T follicular helper cell (primary cell): Measurements from ENCODE around the gene SSTR3.

Source experiments
- DNase-seq: peaks from one replicate; pipeline ENCODE4 v3.0.0-alpha.2; 2020; ENCODE audit warnings: low read depth

The SSTR3 gene

GRCh38 chr22:37229012-37229804 is 16.9 kb upstream of the SSTR3 start:
- no peak for DNase-seq

DNA sequence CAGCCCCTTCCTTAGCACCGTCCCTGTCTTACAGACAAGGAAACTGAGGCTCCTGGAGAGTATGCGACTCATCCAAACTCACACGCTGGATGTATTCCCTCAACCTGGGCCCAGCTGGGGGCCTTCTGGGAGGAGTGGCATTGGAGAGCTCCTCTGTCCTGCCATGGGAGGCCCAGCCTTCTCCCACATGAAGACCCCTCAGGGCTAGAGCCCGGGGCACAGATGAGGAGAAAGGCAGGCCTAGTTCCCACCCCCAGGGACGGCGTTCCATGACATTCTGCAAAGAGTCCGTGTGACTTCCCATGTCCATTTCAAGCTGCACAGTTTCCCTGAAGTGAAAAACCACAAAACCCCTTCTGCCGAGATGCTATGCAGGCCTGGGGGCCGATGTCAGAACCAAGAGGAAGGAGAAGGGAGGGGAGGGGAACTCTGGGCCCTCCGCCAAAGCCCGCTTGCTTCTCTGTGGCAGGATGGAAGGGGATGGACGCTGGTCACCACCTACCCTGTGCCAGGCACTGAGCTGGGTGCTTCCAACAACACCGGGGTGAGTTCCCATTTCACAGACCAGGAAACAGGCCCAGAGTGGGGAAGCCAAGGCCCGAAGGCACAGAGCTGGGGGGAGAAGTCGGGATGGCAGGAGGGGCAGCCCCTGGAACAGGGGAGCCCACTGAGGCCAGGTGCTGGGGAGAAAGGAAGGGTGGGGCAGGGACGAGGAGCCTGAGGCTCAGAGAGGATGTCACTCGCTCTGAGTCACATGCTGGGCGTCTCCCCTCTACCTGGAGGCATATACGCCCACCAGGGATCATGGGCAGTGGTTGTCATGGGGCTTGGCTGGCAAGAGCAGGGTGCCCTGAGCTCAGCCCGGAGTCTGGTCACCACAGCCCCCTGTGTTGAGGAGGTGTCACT is 16.1 kb upstream of the SSTR3 start:
- no peak for DNase-seq

DNA sequence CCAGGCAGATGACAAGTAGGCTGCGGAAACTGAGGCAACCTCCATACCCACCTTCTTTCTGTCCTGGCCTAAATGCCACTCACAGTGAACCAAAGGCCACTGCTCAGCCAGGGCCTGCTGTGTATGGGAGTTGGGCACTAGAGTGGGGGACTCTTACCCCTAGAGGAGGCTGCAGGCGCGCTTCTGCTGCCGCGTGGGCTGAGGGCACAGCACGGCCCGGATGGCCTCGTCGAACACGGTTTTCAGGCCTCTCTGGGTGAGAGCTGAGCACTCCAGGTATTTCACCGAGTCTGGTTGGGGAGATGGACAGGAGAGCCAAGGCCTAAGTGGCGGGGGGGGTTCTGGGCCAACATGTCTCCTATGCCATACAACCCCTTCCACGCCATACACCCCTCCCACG is 14.2 kb upstream of the SSTR3 start:
- DNase-seq = no peak

DNA sequence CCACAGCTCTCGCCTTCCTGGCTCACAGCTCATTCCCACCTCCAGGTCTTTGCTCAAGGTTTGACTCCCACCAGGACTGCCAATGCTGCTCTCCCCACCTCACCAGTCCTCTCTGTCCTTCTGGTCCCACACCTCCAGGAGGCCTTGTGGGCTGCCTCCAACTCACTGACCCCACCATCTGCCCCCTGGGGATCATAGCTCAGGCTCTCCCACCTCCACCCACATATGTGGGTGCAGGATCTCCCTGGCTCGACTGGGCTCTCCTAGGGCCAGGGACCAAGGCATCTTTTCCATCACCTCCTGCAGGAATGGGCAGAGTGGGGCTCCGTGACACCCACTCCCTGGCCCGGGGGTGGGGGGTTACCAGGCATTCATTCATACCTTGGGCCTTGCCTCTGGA is 13.8 kb upstream of the SSTR3 start:
- no peak for DNase-seq

DNA sequence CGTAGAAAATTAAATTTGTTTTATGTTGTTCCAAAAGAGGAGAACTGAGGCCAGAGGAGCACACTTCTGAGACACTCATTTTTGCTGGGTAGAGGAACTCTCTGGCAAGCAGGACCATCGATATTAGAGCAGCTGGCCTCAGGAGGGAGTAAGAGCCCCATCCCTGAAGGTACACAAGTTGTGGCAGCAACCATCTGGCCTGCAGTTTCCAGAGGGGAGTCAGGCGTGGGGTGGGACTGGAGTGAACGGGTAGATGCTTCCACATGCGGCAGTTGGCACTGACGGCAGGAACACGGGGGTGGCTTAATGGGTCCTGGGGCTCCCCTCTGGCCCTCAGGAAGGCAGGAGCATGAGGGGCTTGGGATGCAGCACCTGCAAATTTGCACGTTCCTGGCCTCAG is 13.2 kb upstream of the SSTR3 start:
- no peak for DNase-seq

- no peak for DNase-seq
Measured at GRCh38 chr22:37224757-37225420, 12.6 kb upstream of the SSTR3 start.

- DNase-seq = no peak
Measured at GRCh38 chr22:37223965-37224551, 11.8 kb upstream of the SSTR3 start.

DNA sequence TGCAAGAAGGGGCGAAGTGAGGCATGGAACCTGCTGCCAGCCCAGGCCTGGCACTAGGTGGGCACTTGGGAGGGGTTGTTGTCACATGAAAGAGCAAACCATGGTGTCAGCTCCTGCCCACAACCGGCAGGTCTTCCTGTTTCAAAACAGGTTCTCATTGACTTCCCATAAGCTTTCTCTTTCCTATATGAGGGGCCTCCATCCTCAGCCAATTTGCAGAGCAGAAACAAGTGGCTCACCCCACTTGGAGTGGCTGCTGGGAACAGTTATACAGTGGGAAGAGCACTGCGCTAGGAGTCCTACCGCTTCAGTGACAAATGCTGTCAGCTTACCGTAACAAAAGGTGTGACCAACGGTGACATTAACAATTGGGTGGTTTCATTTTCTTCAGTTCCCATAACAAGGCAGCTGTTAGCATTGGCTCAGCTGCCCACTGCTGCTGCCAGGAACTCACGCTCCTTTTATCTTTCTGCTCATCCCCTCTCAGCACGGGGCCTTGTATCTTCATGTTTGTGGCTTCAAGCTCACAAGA is 10.2 kb upstream of the SSTR3 start:
- no peak for DNase-seq

DNA sequence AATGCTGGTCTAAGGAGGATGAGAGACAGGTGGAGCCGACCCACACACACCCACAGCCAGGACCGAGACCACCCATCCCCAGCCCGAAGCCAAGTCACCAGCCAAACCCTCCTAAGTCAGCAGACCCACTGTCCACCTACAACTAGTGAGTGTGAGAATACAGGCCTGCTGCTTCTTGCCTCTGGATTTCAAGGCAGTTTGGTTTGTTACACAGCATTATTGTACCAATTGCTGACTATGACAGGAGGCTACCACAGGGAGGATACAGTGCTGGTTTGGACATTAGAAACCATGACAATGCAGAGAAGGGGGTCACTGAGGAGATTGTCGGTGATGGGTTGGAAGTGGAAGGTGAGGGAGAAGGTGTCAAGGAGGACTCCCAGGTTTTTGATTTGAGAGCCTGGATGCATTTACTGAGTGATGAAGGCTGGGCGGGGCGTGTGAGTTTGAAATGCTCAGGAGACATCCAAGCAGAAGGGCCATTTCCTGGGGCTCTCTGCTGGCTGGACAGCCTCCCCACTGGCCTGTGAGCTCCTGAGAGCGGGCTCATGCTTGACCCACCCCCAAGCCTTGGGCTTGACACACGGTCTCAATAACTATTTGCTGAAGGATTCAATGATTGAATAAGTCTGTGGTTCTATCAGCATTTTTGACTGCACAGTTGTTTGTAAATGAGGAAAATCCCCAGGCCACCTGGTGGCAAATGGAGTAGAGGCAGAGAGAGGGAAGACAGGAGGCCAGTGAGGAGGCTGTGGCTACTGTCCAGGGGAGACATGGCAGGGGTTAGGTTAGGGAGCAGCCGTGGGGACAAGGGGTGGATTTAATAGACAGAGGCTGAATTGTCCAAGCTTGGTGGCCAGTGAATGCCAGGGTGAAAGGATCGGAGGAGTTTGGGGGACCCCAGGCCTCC is 9.4 kb upstream of the SSTR3 start:
- no peak for DNase-seq

GRCh38 chr22:37220543-37220981 is 8.3 kb upstream of the SSTR3 start:
- no peak for DNase-seq

- DNase-seq = no peak
Measured at GRCh38 chr22:37219533-37219932, 7.3 kb upstream of the SSTR3 start.

DNA sequence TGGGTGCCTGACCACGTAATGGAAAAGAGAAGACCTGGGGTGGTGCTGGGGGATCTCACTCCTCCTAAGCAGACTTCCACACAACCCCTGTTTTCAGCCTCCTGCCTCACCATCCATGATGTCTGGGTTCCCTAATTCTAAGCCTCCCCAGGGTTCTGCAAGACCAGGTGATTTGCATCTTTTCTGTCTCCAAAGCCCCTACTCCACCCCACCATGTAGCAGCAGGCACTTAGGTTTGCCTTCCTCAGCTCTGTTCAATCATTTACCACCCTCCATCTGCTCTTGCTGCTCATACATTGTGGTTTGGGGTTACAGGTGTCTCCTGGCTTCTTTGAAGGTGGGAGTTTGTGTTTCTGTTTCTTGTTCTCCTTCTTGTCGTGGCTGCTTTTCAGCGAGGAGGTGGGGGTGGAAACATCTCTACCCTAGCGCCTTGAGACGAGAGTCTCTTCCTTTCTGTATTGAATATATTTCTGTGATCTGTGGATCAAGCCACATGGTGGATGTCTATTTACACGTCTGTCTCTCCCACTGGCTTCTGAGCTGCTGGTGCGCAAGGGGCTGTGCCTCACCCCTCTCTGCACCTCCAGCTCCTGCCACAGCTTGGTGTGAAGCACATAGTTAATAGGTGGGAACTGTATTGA is 6.6 kb upstream of the SSTR3 start:
- peak; percentile 79 for DNase-seq

DNA sequence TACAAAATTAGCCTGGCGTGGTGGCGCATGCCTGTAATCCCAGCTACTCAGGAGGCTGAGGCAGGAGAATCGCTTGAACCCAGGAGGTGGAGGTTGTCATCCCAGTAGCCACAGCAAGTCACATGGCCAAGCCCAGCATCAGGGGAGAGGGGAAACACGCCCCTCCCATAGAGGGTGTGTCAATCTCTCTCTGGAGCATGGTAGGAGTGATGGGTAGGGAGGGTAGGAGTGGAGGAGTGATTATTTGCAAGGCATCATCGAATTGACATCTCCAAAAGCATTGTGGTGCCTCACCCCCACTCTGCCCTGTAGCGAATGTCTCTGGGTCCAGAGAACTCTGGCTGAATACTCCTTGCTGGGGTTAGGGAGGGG is 6.1 kb upstream of the SSTR3 start:
- DNase-seq = no peak

DNA sequence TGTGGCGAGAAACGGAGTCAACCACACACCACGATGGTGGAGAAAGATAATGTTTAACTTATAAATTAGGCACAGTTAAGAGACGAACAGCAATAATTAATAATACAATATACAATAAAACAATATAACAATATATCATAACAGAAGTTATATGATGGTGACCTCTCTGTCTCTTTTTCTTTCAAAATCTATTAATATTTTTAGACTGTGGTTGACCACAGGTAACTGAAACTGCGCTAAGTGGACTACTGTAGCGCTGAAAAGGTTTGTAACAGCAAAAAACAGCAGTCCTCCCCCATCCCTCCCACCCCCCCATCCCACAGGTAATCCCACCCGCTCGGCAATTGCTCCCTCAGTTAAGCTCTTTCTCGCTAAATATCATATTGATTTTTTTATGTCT is 3.6 kb upstream of the SSTR3 start:
- DNase-seq = no peak

DNA sequence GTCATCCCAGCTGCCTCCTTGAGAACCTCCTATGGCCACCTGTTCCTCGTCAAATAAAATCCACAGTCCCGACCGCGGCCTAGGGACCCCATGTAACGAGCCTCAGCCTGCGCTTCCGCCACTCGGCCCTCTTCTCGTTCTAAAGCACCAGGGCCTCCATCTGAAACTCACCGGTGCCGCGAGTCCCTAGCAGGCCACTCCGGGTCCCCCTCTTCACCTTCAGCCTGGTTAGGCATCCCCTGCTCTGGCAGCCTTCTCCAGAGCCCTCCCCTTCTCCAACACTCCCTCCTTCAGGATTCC is 2.4 kb upstream of the SSTR3 start:
- DNase-seq = no peak

DNA sequence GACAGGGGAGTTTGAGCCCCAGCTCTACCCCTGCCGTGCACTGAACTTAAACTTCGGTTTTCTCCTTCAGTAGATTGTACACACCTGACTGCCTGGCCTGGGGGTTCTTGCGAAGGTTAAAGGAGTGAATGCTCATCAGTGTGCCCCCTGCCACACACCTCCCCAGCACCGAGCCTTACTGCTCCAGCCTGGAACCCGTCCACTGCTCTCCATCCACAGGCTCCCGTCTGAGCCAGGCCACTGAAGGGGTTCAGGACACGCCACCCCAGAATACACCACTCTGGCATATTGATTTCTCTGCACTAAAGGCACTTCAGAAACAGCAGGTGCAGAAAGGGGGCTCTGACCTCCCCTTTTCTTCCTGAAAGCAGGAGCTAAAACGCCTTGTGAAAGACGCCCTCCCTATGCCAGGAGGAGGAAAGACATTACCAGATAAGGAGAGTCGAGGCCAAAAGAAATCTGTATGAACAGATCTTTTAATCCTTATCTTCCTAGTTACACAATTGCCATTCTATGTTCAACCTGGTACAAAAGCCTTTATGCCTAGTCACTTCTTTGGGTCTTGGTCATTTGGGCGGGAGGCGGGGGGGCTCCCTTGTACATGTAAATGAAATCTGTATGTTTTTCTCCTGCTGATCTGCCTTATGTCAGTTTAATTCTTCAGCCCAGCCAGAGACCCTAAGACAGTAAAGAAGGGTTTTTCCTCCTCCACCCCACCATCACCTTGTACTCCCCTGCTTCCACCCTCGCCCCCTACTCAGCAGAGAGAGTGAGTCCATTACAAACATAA is 1.9 kb upstream of the SSTR3 start:
- DNase-seq = no peak

- no peak for DNase-seq
Measured at GRCh38 chr22:37213218-37213855, 1.1 kb upstream of the SSTR3 start.

- DNase-seq = no peak
Measured at GRCh38 chr22:37211866-37212173, 457 bp downstream of the SSTR3 start.

DNA sequence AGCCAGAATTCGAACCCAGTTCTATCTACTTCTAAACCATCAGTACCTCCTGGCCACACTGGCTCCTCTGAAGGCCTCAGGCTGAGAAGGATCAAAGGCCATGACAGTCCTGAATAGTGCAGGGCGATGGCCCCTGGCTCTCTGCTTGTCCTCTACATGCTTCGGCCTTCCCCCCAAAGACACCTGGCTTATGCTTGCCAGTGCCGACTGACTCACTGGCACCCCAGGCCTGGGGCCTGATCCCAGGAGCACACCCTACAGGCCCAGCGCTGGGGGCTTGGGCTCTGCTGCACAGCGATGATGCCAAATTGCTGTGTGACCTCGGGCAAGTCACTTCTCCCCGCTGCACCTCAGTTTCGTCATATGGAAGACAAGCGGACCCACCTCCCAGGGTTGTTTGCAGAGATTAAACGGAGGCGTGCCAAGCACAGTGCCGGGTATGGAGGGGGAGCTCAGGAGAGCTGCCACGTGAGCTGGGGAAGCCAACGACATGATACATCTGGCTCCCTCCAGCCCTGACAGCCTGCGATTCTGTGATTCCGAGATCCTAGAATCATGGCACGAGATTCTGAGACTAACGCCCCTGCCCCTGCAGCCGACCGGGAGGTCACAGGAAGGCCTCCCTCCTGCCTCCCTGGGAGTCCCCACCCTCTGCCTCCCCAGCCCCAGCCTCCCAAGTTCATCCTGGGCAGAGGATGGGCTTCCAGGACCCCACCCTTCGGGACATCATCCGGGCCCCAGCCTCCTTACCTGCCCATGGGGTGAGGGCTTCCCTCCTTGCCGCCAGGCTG is 1.0 kb downstream of the SSTR3 start:
- DNase-seq = no peak
